GM18505 (cell line): ENCODE measurements around the gene RNF10.
A peak's percentile ranks its signal among the peaks of the same experiment; 100 is the strongest.

Experiments used
- ATAC-seq: cut with Tn5 transposase; IDR thresholded peaks from one replicate; pipeline ENCODE4 v1.9.1; 2021; ENCODE audit not compliant: unreplicated experiment
- POLR2A ChIP-seq: IDR thresholded peaks from 4 replicates; pipeline ENCODE4 v1.6.1; 2011; ENCODE audit warnings: borderline replicate concordance; ENCODE audit not compliant: insufficient read depth, insufficient read length; ENCODE audit errors: extremely low read depth

RNF10 gene

GRCh38 chr12:120580787-120581723 is 46.9 kb downstream of the RNF10 start, which contains the start of gene POP5:
TSS of gene POP5 (minus strand) at chr12:120581402. CDS start at chr12:120581362, 40 bp downstream.
- peak; percentile 92 for TF ChIP-seq POLR2A
- ATAC-seq: peak; percentile 89

GRCh38 chr12:120581998-120582397 is 47.8 kb downstream of the RNF10 start:
- ATAC-seq: no peak

GRCh38 chr12:120583478-120584030 is 49.4 kb downstream of the RNF10 start:
- no peak for TF ChIP-seq POLR2A
- no peak for ATAC-seq

More at GRCh38 chr12:120581998-120582397, 47.8 kb downstream of the RNF10 start:
- TF ChIP-seq POLR2A: no peak

- no peak for ATAC-seq
- TF ChIP-seq POLR2A: no peak
Measured at GRCh38 chr12:120584343-120585149, 50.4 kb downstream of the RNF10 start.

DNA sequence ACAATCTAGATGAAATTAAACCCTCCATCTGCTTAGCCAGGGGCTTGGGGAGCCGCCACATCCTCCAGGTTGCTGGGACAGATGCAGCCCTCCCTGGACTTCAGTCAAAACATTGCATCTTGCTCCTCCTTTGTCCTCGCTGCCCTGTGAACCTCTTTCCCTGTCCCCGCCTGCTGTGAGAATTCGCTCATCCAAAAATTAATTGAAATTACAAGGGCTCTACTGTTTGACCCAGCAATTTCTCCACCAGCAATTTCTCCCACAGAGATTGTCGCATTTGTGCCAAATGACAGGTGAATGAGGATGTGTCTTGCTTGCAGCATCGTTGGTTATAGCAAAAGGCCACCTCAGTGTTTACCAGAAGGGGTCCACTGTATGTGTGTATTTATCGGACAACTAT is 52.0 kb downstream of the RNF10 start:
- no peak for ATAC-seq
- no peak for TF ChIP-seq POLR2A

DNA sequence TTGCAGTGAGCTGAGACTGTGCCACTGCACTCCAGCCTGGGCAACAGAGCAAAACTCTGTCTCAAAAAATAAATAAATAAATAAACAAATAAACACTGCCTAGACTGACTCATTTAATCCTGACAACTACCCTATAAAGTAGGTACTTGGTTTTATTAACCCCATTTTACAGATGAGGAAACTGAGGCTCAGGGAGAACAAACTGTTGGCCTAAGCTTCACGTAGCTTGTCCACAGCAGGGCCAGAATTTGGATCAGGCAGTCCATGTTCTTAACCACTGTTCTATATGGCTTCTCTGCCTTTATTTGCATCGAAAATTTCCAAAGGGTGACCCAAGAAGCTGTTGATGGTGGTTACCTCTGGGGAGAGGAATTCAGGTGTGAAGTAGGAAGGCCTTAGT is 52.7 kb downstream of the RNF10 start:
- no peak for TF ChIP-seq POLR2A
- ATAC-seq: no peak

DNA sequence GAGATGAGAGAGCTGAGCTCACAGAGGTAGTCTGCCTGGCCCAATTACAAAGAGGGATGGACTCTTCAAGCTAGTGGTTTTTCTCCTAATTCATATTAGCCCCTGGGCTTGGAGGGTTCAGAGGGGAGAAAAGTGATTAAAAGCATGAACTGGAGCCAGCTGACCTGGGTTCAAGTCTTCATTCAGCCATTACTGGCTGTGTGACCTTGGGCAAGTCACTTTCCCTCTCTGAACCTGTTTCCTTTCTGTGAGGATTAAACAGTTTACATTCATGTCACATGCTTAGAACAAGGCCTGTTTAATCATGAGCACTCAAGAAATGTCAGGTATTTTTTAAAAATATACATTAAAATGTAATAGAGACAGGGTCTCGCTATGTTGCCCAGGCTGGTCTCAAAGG is 54.2 kb downstream of the RNF10 start:
- no peak for ATAC-seq
- TF ChIP-seq POLR2A: no peak

DNA sequence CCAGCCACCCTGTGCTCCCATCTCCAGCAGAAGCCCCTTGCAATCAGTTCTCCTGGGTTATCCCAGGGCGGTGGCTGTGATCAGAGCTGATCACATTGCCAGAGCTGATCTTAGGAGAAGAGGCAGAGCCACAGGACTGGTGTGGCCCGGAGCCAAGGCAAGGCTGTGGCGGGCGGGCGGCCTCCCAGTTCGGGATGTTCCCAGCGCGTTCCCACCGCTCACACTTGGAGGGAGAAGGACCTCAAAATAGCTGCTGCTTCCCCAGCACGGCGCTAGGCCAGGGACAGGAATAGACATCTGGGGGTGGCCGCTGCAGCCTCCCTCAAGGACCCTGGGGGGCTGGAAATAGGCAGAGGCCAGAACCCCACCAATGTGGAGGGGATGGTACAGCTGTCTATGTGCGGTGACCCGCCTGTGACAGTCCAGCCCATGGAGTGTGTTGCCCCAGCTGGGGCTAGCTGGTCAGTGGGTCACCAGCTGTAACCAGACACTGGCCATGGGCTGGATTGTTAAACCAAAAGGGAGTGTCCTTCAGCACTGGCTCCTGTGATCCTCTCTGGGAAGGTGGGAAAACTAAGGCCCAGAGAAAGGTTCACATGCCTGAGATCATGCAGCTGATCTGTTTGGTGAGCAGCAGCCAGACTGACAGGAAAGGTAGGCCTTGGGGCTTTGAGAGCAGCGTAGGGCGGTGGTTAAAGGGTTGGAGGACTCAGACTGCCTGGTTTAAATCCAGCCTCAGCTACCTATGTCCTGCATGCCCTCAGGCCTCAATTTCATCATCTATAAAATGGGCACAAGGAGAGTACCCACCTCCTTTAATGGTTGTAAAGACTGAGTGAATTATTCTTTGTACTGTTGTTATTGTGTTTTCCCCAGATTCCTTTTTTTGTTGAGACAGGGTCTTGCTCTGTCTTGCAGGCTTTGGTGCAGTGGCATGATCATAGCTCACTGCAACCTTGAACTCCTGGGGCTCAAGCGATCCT is 55.1 kb downstream of the RNF10 start:
- no peak for ATAC-seq
- no peak for TF ChIP-seq POLR2A

GRCh38 chr12:120590741-120591407 is 56.7 kb downstream of the RNF10 start:
- no peak for TF ChIP-seq POLR2A
- no peak for ATAC-seq

- ATAC-seq: no peak
- no peak for TF ChIP-seq POLR2A
Measured at GRCh38 chr12:120592121-120593049, 58.2 kb downstream of the RNF10 start.

- ATAC-seq: no peak
- TF ChIP-seq POLR2A: no peak
Measured at GRCh38 chr12:120596901-120597300, 62.7 kb downstream of the RNF10 start.

DNA sequence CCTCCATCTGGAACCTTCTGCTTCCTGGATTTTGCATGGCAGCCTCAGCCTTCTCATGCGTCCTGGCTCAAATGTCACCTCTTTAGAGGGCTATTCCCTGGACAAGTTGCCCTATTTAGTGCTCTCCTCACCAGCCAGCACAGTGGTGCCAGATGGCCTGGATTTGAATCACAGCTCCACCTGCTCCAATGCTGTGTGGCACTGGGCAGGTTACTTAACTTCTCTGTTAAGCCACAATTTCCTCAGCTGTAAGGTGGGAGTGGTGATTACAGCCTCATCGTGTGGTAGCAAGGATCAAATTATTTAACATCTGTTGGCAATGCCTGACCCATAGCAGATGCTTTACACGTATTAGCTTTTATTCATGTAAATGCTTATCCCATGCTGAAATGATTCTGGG is 63.7 kb downstream of the RNF10 start:
- TF ChIP-seq POLR2A: no peak
- ATAC-seq: no peak
